ENCODE data around the gene IL4.

GRCh38 chr5:132681476-132681831, 7.7 kb downstream of the IL4 start:
- TF ChIP-seq, protein P1, sequence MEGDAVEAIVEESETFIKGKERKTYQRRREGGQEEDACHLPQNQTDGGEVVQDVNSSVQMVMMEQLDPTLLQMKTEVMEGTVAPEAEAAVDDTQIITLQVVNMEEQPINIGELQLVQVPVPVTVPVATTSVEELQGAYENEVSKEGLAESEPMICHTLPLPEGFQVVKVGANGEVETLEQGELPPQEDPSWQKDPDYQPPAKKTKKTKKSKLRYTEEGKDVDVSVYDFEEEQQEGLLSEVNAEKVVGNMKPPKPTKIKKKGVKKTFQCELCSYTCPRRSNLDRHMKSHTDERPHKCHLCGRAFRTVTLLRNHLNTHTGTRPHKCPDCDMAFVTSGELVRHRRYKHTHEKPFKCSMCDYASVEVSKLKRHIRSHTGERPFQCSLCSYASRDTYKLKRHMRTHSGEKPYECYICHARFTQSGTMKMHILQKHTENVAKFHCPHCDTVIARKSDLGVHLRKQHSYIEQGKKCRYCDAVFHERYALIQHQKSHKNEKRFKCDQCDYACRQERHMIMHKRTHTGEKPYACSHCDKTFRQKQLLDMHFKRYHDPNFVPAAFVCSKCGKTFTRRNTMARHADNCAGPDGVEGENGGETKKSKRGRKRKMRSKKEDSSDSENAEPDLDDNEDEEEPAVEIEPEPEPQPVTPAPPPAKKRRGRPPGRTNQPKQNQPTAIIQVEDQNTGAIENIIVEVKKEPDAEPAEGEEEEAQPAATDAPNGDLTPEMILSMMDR (IDR thresholded peaks at IDR 0.05), result no peak
- TF ChIP-seq POLR2A (IDR thresholded peaks at IDR 0.05), result no peak
